IMR-90 (cell line): Measurements from ENCODE around the gene DENND1A. TPM values are rescaled to one million over a fixed set of nuclear protein-coding genes. Genes with fewer than 3 reads are reported as not detected.

Experiments
- ATAC-seq: fragments of 200-7000 bp; cut with Tn5 transposase; 2 replicates; pipeline ENCODE4 v1.9.1; 2020; ENCODE audit warnings: low read depth, mild to moderate bottlenecking, moderate library complexity
- BruUV-seq: library from RNA; stranded (reverse); fragments of 400-500 nt; replicated peaks from 2 replicates; lab custom pipeline; 2021; lab: Mats Ljungman, UMichigan
- CTCF ChIA-PET: fragments of 300-600 bp; formaldehyde crosslinking; extraction: SDS; loops from one replicate; lab custom pipeline; 2021; ENCODE audit warnings: antibody characterized with exemption; lab: Yijun Ruan, JAX
- POLR2A ChIA-PET: fragments of 300-600 bp; sonication (Branson Sonifier 250); formaldehyde crosslinking; loops from one replicate; lab custom pipeline; 2022; ENCODE audit warnings: antibody characterized with exemption; ENCODE audit not compliant: unreplicated experiment; lab: Charles Lee
- DNase-seq: peaks from one replicate; pipeline ENCODE4 v3.0.0; 2013
- H2AFZ ChIP-seq: replicated peaks from 2 replicates; pipeline ENCODE3; 2013; ENCODE audit warnings: low read length, mild to moderate bottlenecking; ENCODE audit not compliant: poor library complexity
- H2AK5ac ChIP-seq: 2 replicates; pipeline ENCODE4 v1.6.1; 2013; ENCODE audit warnings: low read depth, low read length, inconsistent platforms
- H2AK9ac ChIP-seq: replicated peaks from 2 replicates; pipeline ENCODE3; 2013; ENCODE audit warnings: mild to moderate bottlenecking, low read depth, low read length, moderate library complexity; ENCODE audit not compliant: poor library complexity
- H2BK120ac ChIP-seq: 2 replicates; pipeline ENCODE4 v1.6.1; 2013; ENCODE audit warnings: low read depth, low read length, inconsistent platforms
- H2BK15ac ChIP-seq: 3 replicates; pipeline ENCODE4 v1.6.1; 2013; ENCODE audit warnings: low read depth, low read length, inconsistent platforms
- H2BK20ac ChIP-seq: 2 replicates; pipeline ENCODE4 v1.6.1; 2013; ENCODE audit warnings: low read depth, mild to moderate bottlenecking, inconsistent platforms, low read length, moderate library complexity
- H2BK5ac ChIP-seq: 2 replicates; pipeline ENCODE4 v1.6.1; 2013; ENCODE audit warnings: mild to moderate bottlenecking, low read depth, low read length, inconsistent platforms; ENCODE audit not compliant: poor library complexity, severe bottlenecking
- H3K14ac ChIP-seq: replicated peaks from 2 replicates; pipeline ENCODE4 v1.6.1; 2013; ENCODE audit warnings: low read depth, low read length, inconsistent platforms
- H3K18ac ChIP-seq: 2 replicates; pipeline ENCODE4 v1.6.1; 2013; ENCODE audit warnings: low read depth, low read length, control low read depth
- H3K23ac ChIP-seq: 2 replicates; pipeline ENCODE4 v1.6.1; 2013; ENCODE audit warnings: low read depth, low read length, inconsistent platforms
- H3K27ac ChIP-seq: 2 replicates; pipeline ENCODE4 v1.5.1; 2013; ENCODE audit warnings: mild to moderate bottlenecking, control low read depth, low read length; ENCODE audit not compliant: insufficient read depth
- H3K27me3 ChIP-seq: 2 replicates; pipeline ENCODE4 v1.6.1; 2013; ENCODE audit warnings: low read length; ENCODE audit not compliant: control insufficient read depth, insufficient read depth
- H3K36me3 ChIP-seq: 2 replicates; pipeline ENCODE4 v1.6.1; 2013; ENCODE audit warnings: low read length, mixed read lengths; ENCODE audit not compliant: control insufficient read depth, insufficient read depth
- H3K4ac ChIP-seq: 2 replicates; pipeline ENCODE4 v1.6.1; 2013; ENCODE audit warnings: low read depth, low read length, inconsistent platforms
- H3K4me1 ChIP-seq: 2 replicates; pipeline ENCODE4 v1.6.1; 2013; ENCODE audit warnings: low read length, mixed read lengths; ENCODE audit not compliant: control insufficient read depth, insufficient read depth
- H3K4me2 ChIP-seq: 2 replicates; pipeline ENCODE4 v1.6.1; 2013; ENCODE audit warnings: low read depth, mild to moderate bottlenecking, control low read depth, low read length, moderate library complexity
- H3K4me3 ChIP-seq: 2 replicates; pipeline ENCODE4 v1.5.1; 2013; ENCODE audit warnings: low read depth, mild to moderate bottlenecking, control low read depth, low read length, moderate library complexity; ENCODE audit not compliant: insufficient read depth
- H3K56ac ChIP-seq: 2 replicates; pipeline ENCODE4 v1.6.1; 2013; ENCODE audit warnings: low read length, inconsistent platforms; ENCODE audit not compliant: insufficient read depth; ENCODE audit errors: extremely low read depth
- H3K79me1 ChIP-seq, 2 experiments: 2 replicates each; pipeline ENCODE4 v1.6.1; 2013; ENCODE audit warnings: low read length in 2 of 2, inconsistent platforms in 1 of 2, low read depth in 1 of 2
- H3K9ac ChIP-seq: 2 replicates; pipeline ENCODE4 v1.6.1; 2013; ENCODE audit warnings: low read depth, low read length, control low read depth
- H3K9me1 ChIP-seq: 2 replicates; pipeline ENCODE4 v1.6.1; 2013; ENCODE audit warnings: low read length, inconsistent platforms; ENCODE audit not compliant: insufficient read depth
- H3K9me3 ChIP-seq: 2 replicates; pipeline ENCODE4 v1.6.1; 2013; ENCODE audit warnings: low read length; ENCODE audit not compliant: control insufficient read depth, insufficient read depth
- H4K20me1 ChIP-seq: 2 replicates; pipeline ENCODE4 v1.6.1; 2013; ENCODE audit warnings: low read length, inconsistent platforms; ENCODE audit not compliant: insufficient read depth
- H4K5ac ChIP-seq: 2 replicates; pipeline ENCODE4 v1.6.1; 2013; ENCODE audit warnings: mild to moderate bottlenecking, low read depth, low read length, control low read depth
- H4K8ac ChIP-seq, 2 experiments: 2 replicates each; pipeline ENCODE4 v1.6.1; 2013; ENCODE audit warnings: low read depth in 2 of 2, low read length in 2 of 2, control low read depth in 1 of 2, inconsistent platforms in 1 of 2
- H4K91ac ChIP-seq: 2 replicates; pipeline ENCODE4 v1.6.1; 2013; ENCODE audit warnings: low read depth, low read length, inconsistent platforms; ENCODE audit not compliant: insufficient read depth
- BHLHE40 ChIP-seq: fragments of 150-350 bp; IDR thresholded peaks from 2 replicates; pipeline ENCODE4 v1.6.1; 2016; ENCODE audit warnings: mild to moderate bottlenecking, low read depth, low read length
- CEBPB ChIP-seq: IDR thresholded peaks from 2 replicates; pipeline ENCODE4 v1.6.1; 2012; ENCODE audit warnings: low read depth, low read length, improper control_type of control experiment
- CHD1 ChIP-seq: IDR thresholded peaks from 2 replicates; pipeline ENCODE4 v1.6.1; 2012; ENCODE audit warnings: low read depth, low read length, improper control_type of control experiment
- CTCF ChIP-seq: conservative IDR thresholded peaks from 2 replicates; pipeline ENCODE4 v1.5.1; 2012; ENCODE audit warnings: mild to moderate bottlenecking, low read depth, low read length, improper control_type of control experiment
- ELK1 ChIP-seq: fragments of 150-350 bp; IDR thresholded peaks from 2 replicates; pipeline ENCODE4 v1.6.1; 2016; ENCODE audit warnings: low read depth, mild to moderate bottlenecking, low read length, moderate library complexity, borderline replicate concordance
- FOS ChIP-seq: fragments of 150-350 bp; IDR thresholded peaks from 2 replicates; pipeline ENCODE4 v1.6.1; 2016; ENCODE audit warnings: low read depth, low read length
- MAFK ChIP-seq: IDR thresholded peaks from 2 replicates; pipeline ENCODE4 v1.6.1; 2012; ENCODE audit warnings: low read depth, low read length, improper control_type of control experiment
- MAZ ChIP-seq: IDR thresholded peaks from 2 replicates; pipeline ENCODE4 v1.6.1; 2012; ENCODE audit warnings: low read depth, mild to moderate bottlenecking, low read length, improper control_type of control experiment, moderate library complexity, borderline replicate concordance
- MXI1 ChIP-seq: IDR thresholded peaks from 2 replicates; pipeline ENCODE4 v1.6.1; 2012; ENCODE audit warnings: low read depth, mild to moderate bottlenecking, low read length, moderate library complexity, borderline replicate concordance
- NFE2L2 ChIP-seq: fragments of 150-350 bp; IDR thresholded peaks from 2 replicates; pipeline ENCODE4 v1.6.1; 2016; ENCODE audit warnings: low read depth, mild to moderate bottlenecking, low read length
- POLR2A ChIP-seq: IDR thresholded peaks from 2 replicates; pipeline ENCODE4 v1.6.1; 2012; ENCODE audit warnings: mild to moderate bottlenecking, low read depth, low read length
- RAD21 ChIP-seq: IDR thresholded peaks from 2 replicates; pipeline ENCODE4 v1.6.1; 2012; ENCODE audit warnings: low read length, improper control_type of control experiment
- RCOR1 ChIP-seq: IDR thresholded peaks from 2 replicates; pipeline ENCODE4 v1.6.1; 2012; ENCODE audit warnings: mild to moderate bottlenecking, low read length, improper control_type of control experiment; ENCODE audit not compliant: insufficient replicate concordance
- RFX5 ChIP-seq: IDR thresholded peaks from 2 replicates; pipeline ENCODE4 v1.8.0; 2012; ENCODE audit warnings: low read depth, mild to moderate bottlenecking, low read length, moderate library complexity
- SMC3 ChIP-seq: fragments of 150-350 bp; IDR thresholded peaks from 2 replicates; pipeline ENCODE4 v1.6.1; 2016; ENCODE audit warnings: low read depth, mild to moderate bottlenecking, antibody characterized with exemption, low read length, moderate library complexity
- USF2 ChIP-seq: fragments of 150-350 bp; IDR thresholded peaks from 2 replicates; pipeline ENCODE4 v1.6.1; 2017; ENCODE audit warnings: mild to moderate bottlenecking, antibody characterized with exemption, low read length, low read depth
- WGBS, 2 experiments: methylation state at CpG; one replicate each; pipeline versions ENCODE4 v1.1.5 to v1.1.7; 2013; ENCODE audit warnings: missing lambda C conversion rate in 2 of 2; ENCODE audit not compliant: insufficient read length in 1 of 2; ENCODE audit errors: extremely low coverage in 2 of 2; 5-methylcytosine and 5-hydroxymethylcytosine counted together
- dilution Hi-C: fragments of 300-500 bp; cut with HindIII; formaldehyde crosslinking; loops from one replicate; pipeline ENCODE4 v1.14.3; 2018; ENCODE audit warnings: low sequenced_read_pairs; ENCODE audit not compliant: unreplicated experiment
- in situ Hi-C: fragments of 300-500 bp; cut with MboI; formaldehyde crosslinking; loops from 3 replicates; pipeline ENCODE4 v1.14.3; 2019; ENCODE audit warnings: low sequenced_read_pairs, inconsistent platforms, mixed read lengths
- intact Hi-C: fragments of 100-400 bp; cut with micrococcal nuclease; formaldehyde crosslinking; loops from 2 replicates; pipeline ENCODE4 v1.10.0; 2022
- polyA plus RNA-seq, 3 experiments: library from polyadenylated mRNA; depleted of rRNA; stranded (reverse); fragments of >200 nt; gene quantifications; 2 replicates each; pipeline ENCODE4 v1.2.3, GENCODE V29; 2012; ENCODE audit warnings: low replicate concordance in 1 of 3
- total RNA-seq: library from RNA; depleted of rRNA; stranded (reverse); fragments of >200 nt; gene quantifications from 2 replicates; pipeline ENCODE4 v1.2.3, GENCODE V29; 2012

DENND1A gene
- total and polyA plus RNA-seq, 2 of the 4 experiments (the other 2 are of a cell fraction), result 21.4 to 27.6 TPM

DNA sequence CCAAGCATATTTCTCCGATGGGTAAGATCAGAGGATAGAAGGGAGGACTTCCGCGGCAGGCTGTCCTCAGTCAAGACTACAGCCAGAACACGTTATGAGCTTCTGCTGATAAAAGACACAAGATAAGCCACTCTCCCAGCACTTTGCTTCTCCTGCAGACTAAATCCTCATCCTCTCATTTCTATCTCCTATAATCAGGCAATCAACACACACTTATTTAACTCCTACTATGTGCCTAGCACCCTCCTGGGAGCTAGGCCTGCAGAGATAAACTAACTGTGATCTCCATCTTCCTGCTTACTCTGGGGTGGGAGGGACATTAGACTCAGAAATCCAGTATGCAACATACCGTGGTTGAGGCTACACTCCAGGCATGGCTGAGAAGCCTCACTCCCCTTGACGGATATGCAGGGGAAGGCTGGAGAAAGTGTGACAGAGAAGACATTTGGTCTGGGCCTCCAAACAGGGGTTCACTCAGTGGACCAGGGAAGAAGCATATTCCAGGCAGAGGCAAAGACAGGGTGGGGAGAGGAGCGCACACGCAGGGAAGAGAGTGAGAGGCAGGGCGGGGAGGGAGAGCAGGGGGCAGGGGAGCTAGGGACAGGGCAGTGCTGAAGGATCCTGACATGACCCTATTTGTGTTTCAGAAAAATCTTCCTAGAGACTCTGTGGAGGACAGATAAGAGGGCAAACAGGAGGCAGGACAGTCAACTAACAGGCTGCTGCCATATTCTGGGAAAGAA is 274.1 kb downstream of the DENND1A start:
- CTCF ChIA-PET, result no interaction called here

More for the DNA sequence above, 274.1 kb downstream of the DENND1A start:
- no peak overlapping the region for H3K56ac ChIP-seq
- H3K18ac ChIP-seq, result no peak overlapping the region
- H4K20me1 ChIP-seq, result no peaks in the 10 kb centered on the region
- H3K23ac ChIP-seq, result no peak overlapping the region
- no peak overlapping the region for H3K4me2 ChIP-seq
- no TSS peak for BruUV-seq
- no peak overlapping the region for H2AK9ac ChIP-seq
- H3K4ac ChIP-seq, result no peak overlapping the region
- dilution Hi-C loops (no loop called here), in situ Hi-C loops (no loop called here), intact Hi-C loops (no loop called here)
- H3K9me1 ChIP-seq, result 0 out of 2 replicates have a peak, but pooled peaks cover 3% of the 10 kb centered on the region
- TF ChIP-seq RCOR1 (no peak), FOS (no peak), MXI1 (no peak), RFX5 (no peak), RAD21 (no peak), USF2 (no peak), MAZ (no peak), POLR2A (no peak), ELK1 (no peak), CTCF (no peak), SMC3 (no peak), CHD1 (no peak), CEBPB (no peak), MAFK (no peak), NFE2L2 (no peak), BHLHE40 (no peak)
- no peaks in the 10 kb centered on the region for H3K27me3 ChIP-seq
- H2AK5ac ChIP-seq, result no peak overlapping the region
- no peak overlapping the region for H2BK15ac ChIP-seq
- WGBS, 2 experiments, result 73% methylated on average over 4 of the region's 9 CpGs; no CpG with 5 or more reads in 1 of the 2 experiments
- no peak for DNase-seq
- peaks cover 2% of the 10 kb centered on the region; the same call in 1 of the 2 replicates for H3K36me3 ChIP-seq
- no peak overlapping the region for H2BK20ac ChIP-seq
- no peak overlapping the region for H4K5ac ChIP-seq
- no peaks in the 10 kb centered on the region for H3K4me1 ChIP-seq
- H3K14ac ChIP-seq, result no peak overlapping the region
- no peak overlapping the region for H4K91ac ChIP-seq
- no peak overlapping the region for H4K8ac ChIP-seq
- H3K9ac ChIP-seq, result no peak overlapping the region
- H2BK5ac ChIP-seq, result no peak overlapping the region
- POLR2A ChIA-PET, result no interaction called here
- no peak overlapping the region for H3K4me3 ChIP-seq
- H3K27ac ChIP-seq, result no peak overlapping the region
- no peak overlapping the region for H2BK120ac ChIP-seq
- H3K9me3 ChIP-seq, result no peaks in the 10 kb centered on the region
- no peak overlapping the region for H2AFZ ChIP-seq
- no peak for ATAC-seq
- no peaks in the 10 kb centered on the region; a peak in 1 of 4 replicates for H3K79me1 ChIP-seq
